GM21367 (cell line): ENCODE data around the gene CEP170B.
"Not testable (repeated sequence)": the region's sequence is repeated elsewhere in the genome, so short reads cannot be mapped to it uniquely, and the experiment has no call there.

Source experiments
- ATAC-seq: cut with Tn5 transposase; IDR thresholded peaks from one replicate; pipeline ENCODE4 v1.9.1; 2021; ENCODE audit not compliant: unreplicated experiment

CEP170B gene

GRCh38 chr14:104843442-104844305, 21.4 kb upstream of the CEP170B start:
- no peak for ATAC-seq

- ATAC-seq = no peak
Measured at GRCh38 chr14:104844306-104845032, 20.6 kb upstream of the CEP170B start.

- ATAC-seq = no peak
Measured at GRCh38 chr14:104845033-104845666, 19.9 kb upstream of the CEP170B start.

- no peak for ATAC-seq
Measured at GRCh38 chr14:104845834-104846441, 19.1 kb upstream of the CEP170B start.

- ATAC-seq = no peak
Measured at GRCh38 chr14:104852280-104852663, 12.8 kb upstream of the CEP170B start.

GRCh38 chr14:104855532-104856090, 9.5 kb upstream of the CEP170B start:
- no peak for ATAC-seq

GRCh38 chr14:104856157-104856868, 8.8 kb upstream of the CEP170B start:
- no peak for ATAC-seq

GRCh38 chr14:104856869-104857860, 7.9 kb upstream of the CEP170B start:
- ATAC-seq = no peak

GRCh38 chr14:104857931-104858330, 7.1 kb upstream of the CEP170B start:
- not testable (repeated sequence) for ATAC-seq

- ATAC-seq = no peak
Measured at GRCh38 chr14:104858811-104859426, 6.1 kb upstream of the CEP170B start.

GRCh38 chr14:104859900-104860299, 5.2 kb upstream of the CEP170B start:
- no peak for ATAC-seq

- ATAC-seq = no peak
Measured at GRCh38 chr14:104860414-104860813, 4.7 kb upstream of the CEP170B start.

- ATAC-seq = no peak
Measured at GRCh38 chr14:104863131-104863862, 1.8 kb upstream of the CEP170B start.

- ATAC-seq = no peak
Measured at GRCh38 chr14:104863923-104864266, 1.2 kb upstream of the CEP170B start.

GRCh38 chr14:104864267-104865080, 594 bp upstream of the CEP170B start:
- ATAC-seq = no peak

- ATAC-seq = no peak
Measured at GRCh38 chr14:104865631-104866441, 768 bp downstream of the CEP170B start.
